ENCODE measurements around the gene FBXW8.

FBXW8 gene

DNA sequence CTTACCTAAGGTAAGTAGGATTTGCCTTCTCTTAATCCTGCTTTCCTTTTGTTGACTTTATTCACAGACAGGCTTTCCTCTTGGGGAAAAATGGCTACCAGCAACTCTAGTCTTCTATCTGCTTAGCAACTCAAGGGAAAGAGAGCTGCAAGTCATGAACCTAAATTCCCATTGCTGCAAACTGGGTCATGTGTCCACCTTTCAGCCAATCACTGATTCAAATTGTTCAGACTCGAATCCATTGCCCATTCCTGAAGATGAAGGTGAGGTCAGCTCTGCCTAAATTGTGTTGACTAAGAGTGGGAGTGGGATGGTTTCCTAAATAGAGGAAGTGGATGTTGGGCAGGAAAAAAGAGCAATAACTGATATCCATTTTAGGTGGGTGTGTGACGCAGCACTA is 7.7 kb downstream of the FBXW8 start:
- TF ChIP-seq, protein P1, sequence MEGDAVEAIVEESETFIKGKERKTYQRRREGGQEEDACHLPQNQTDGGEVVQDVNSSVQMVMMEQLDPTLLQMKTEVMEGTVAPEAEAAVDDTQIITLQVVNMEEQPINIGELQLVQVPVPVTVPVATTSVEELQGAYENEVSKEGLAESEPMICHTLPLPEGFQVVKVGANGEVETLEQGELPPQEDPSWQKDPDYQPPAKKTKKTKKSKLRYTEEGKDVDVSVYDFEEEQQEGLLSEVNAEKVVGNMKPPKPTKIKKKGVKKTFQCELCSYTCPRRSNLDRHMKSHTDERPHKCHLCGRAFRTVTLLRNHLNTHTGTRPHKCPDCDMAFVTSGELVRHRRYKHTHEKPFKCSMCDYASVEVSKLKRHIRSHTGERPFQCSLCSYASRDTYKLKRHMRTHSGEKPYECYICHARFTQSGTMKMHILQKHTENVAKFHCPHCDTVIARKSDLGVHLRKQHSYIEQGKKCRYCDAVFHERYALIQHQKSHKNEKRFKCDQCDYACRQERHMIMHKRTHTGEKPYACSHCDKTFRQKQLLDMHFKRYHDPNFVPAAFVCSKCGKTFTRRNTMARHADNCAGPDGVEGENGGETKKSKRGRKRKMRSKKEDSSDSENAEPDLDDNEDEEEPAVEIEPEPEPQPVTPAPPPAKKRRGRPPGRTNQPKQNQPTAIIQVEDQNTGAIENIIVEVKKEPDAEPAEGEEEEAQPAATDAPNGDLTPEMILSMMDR (IDR thresholded peaks at IDR 0.05; ENCODE audit: extremely low read depth, missing control alignments) = no peak
- no peak for DNase-seq (ENCODE audit: low spot score)

DNA sequence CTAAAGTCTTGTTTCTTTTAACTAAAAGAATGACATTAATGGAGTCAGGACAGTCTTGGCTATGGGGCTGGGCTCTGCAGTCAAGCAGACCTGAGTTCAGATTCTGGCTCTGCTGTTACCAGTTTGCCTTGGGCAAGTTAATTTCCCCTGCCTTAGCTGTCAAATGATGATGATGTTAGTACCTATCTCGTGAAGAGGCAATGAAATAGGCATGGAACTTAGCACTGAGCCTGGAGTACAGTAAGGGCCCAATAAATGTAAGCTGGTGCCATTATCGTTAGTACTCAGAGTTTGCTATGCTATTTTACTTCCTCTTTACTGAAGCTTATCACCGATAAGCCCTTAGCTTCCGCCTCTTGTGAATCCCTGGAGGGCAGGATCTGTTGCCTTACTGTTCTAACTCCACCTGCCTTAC is 8.5 kb downstream of the FBXW8 start:
- TF ChIP-seq, protein P1 (IDR thresholded peaks at IDR 0.05; ENCODE audit: extremely low read depth, missing control alignments) = no peak
- DNase-seq (ENCODE audit: low spot score) = no peak

DNA sequence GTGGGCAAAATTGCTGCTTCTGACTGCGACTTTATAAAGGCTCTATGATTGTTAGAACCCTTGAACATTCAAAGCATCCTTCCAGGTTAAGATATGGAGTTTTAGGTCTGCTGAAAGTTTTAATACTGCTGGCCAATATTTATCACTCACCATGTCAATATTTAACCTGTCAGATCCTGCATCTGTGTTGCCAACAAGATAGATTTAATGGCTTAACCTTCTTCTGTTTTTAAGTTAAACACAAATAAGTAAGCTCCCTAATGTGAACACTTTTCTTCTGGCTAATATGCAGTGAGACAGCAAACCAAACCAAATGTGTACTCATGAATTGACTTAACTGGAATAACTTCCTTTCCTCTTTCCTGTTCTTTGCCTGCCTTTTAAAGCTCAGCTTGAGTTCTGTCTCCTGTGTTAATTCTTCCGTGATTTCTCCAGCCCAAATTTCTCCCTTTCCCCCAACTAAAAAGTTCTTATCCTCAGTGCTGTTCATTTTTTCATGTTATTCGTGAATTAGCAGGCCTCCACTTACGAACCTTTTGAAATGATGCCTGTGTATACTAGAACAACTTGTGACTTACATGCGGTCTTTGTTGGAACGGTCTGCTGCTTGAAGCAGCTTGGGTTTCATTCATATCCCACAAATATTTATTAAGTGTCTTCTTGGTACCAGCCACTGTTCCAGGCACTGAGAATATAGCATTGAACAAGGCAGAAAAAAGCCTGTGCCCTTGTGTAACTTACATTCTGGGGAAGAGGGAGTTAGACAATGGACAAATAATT is 9.1 kb downstream of the FBXW8 start:
- DNase-seq (ENCODE audit: low spot score) = no peak
- TF ChIP-seq, protein P1 (IDR thresholded peaks at IDR 0.05; ENCODE audit: extremely low read depth, missing control alignments) = no peak

DNA sequence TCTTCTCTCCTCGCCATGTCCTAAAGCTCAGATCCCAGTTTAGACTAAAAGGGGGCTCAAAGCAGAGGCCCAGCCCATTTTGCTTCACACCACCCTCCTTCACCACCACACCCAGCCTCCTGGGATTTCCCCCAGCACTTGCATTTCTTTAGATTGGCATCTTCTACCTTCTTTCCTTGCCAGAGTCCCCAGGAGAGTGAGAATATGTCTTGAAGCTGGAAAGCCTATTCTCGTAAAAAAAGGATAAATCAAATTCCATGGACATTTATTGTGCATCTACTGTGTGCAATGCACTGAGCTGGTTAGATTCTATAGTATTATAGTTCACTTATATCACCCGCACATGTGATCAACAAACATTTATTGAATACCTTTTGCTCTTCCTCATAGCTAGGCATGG is 10.2 kb downstream of the FBXW8 start:
- DNase-seq (ENCODE audit: low spot score) = no peak
- TF ChIP-seq, protein P1 (IDR thresholded peaks at IDR 0.05; ENCODE audit: extremely low read depth, missing control alignments) = no peak

DNA sequence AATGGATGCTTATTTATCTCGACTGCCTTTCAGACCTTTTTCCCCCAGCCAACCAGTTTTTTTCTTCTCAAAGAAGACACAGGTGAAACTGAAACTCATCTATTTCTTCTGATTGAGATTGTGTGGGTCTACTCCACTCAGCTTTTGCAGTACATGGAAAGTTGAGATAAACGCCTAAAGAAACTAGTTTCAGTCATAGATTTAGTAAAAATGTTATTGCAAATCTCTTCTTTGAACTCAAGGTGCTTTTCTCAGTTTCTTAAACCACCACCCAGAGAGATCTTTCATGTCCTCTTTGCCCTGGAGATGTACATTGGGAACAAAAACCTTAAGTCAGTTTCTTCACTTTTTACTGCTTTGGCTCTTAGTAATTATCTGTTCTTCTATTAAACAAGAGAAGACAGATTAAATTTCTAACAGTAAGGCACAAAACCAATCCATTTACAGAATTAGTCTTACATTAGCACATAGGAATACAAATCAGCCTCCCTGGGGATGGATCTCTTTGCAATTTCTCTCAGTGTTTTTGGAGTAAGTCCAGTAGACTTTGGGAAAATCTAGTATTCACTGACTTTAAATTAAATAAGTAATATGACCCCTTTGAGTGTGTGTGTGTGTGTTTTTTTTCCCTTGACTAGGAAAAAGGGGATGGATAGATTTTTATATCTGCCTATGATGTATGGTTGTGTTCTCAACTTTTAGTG is 11.6 kb downstream of the FBXW8 start:
- DNase-seq (ENCODE audit: low spot score) = peak; percentile 29
- TF ChIP-seq, protein P1 (IDR thresholded peaks at IDR 0.05; ENCODE audit: extremely low read depth, missing control alignments) = no peak

DNA sequence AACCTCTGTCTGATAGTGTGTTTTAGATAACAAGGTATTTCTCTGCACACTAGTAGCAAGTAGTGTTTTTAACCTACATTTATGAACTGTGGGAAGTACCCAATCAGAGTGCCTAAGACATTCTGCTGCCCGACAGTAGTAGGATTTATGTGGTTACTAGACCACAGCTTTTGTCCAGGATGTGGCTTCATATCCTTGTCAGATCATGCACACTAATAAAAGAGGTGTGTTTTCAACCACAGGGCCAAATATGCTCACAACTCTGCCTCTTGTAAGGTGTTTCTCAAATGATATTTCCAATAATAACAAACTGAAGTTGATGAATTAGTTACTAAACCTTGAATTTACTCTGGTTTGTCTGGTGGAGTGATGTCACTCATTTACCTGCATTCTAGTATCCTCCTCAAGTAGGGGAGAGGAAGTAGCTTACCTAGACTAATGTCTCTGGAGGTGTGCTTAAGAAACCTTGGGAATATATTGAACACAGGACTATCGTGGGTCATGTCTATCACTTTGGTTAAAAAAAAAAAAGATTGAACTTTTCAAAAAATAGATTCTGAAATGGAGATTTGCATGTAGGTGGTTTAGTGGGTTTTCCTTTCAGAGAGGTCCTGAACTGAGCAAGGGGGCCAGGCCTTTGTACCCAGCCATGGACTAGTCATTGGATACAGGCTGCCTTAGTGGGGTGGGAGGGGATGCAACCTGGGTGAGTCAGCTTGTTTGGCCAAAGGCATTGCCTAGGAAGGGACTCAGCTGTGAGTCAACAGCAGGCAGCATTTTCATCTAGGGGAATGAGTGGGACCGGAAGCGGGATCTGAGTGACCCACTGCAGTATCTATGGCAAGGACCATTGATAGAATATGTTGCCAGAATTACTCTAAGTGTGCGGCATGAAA is 14.1 kb downstream of the FBXW8 start:
- TF ChIP-seq, protein P1 (IDR thresholded peaks at IDR 0.05; ENCODE audit: extremely low read depth, missing control alignments) = no peak
- no peak for DNase-seq (ENCODE audit: low spot score)

Measured in GM20000 (cell line).